Stimulated activated naive B cell treated with anti-CD40 and anti-IgM and Interleukin-4, amounts not matched to agents 10 μg/mL and 1 μg/mL and 100 μg/mL, for 72 hours (primary cell): ENCODE results near the gene PDZD4.

Source experiments
- ATAC-seq, 2 donors: fragments of 150-1000 bp; cut with Tn5 transposase; replicated peaks; 2 replicates each; pipeline ENCODE4 v1.10.0; 2021; ENCODE audit warnings: moderate library complexity in 1 of 2
- DNase-seq: peaks from one replicate; pipeline ENCODE4 v3.0.0; 2021
- H3K27ac Mint-ChIP-seq: one replicate; pipeline ENCODE4 v1.8.0; 2022; ENCODE audit warnings: mild to moderate bottlenecking, mixed read lengths
- H3K27me3 Mint-ChIP-seq, 2 donors: one replicate each; pipeline ENCODE4 v1.8.0; 2022; ENCODE audit warnings: mixed read lengths in 2 of 2
- H3K36me3 Mint-ChIP-seq, 2 donors: one replicate each; pipeline ENCODE4 v1.8.0; 2022; ENCODE audit warnings: mixed read lengths in 2 of 2, mild to moderate bottlenecking in 1 of 2
- H3K4me1 Mint-ChIP-seq, 2 donors: one replicate each; pipeline ENCODE4 v1.8.0; 2022; ENCODE audit warnings: mixed read lengths in 2 of 2, mild to moderate bottlenecking in 1 of 2
- H3K4me3 Mint-ChIP-seq, 2 donors: one replicate each; pipeline ENCODE4 v1.8.0; 2022; ENCODE audit warnings: mild to moderate bottlenecking in 2 of 2, mixed read lengths in 2 of 2, moderate library complexity in 1 of 2
- H3K9me3 Mint-ChIP-seq, 2 donors: one replicate each; pipeline ENCODE4 v1.8.0; 2022; ENCODE audit warnings: mixed read lengths in 2 of 2, mild to moderate bottlenecking in 1 of 2

The PDZD4 gene

DNA sequence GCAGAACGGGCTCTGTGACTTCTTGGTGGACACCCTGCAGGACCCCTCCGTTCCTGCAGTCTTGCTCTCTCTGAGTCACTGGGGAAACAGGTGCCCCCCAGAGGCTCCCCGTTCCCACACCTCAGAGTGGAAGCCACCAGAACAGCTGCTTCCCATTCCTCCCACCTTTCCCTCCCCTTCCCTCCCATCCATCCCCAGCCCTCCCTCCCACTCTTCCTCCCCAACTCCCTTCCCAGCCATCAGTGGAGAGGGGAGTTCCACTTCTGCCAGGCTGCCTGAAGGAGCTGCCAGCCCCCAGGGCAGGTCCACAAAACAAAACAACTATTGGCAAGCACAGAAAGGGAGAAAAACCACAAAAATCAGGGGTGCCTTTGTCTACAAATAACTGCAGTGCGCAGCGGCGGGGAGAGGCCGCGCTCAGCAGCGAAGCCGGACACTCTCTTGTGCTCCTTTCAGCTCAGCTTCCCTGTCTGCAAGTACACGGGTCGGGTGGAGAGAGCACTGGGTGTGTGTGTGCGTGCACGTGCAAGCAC lies 27.8 kb downstream of the PDZD4 start:
- H3K27me3 Mint-ChIP-seq: no peaks in the 10 kb centered on the region
- H3K4me3 Mint-ChIP-seq: no peak overlapping the region
- DNase-seq (no peak), ATAC-seq (no peak)
- H3K9me3 Mint-ChIP-seq: no peaks in the 10 kb centered on the region
- H3K36me3 Mint-ChIP-seq: peaks cover 9 to 11% of the 10 kb centered on the region in 2 donors
- no peaks in the 10 kb centered on the region for H3K4me1 Mint-ChIP-seq
- H3K27ac Mint-ChIP-seq: no peak overlapping the region

DNA sequence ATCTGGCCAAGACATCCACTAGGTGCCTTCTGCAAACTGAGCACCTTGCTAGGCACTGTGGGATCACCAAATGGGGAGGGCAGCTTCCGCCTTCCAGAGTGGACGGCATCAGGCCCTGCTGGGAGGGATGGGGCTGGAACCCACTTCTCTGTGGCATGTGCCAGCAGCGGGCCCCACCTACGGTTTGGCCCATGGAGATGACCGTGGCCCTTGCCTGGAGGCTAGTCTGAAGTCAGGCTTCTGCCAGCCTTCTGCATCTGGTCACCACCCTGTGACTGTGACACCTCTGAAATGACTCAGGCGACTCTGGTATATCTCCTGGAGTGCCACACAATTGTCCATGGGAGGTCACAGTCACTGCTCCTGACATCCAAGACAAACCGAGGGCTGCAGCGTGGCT lies 28.7 kb downstream of the PDZD4 start:
- no peaks in the 10 kb centered on the region for H3K9me3 Mint-ChIP-seq
- no peak overlapping the region for H3K27ac Mint-ChIP-seq
- H3K4me1 Mint-ChIP-seq: peaks cover 0 to 2% of the 10 kb centered on the region in 2 donors
- no peak for ATAC-seq
- no peaks in the 10 kb centered on the region for H3K27me3 Mint-ChIP-seq
- no peak for DNase-seq
- no peak overlapping the region for H3K4me3 Mint-ChIP-seq
- peaks cover 11 to 13% of the 10 kb centered on the region in 2 donors for H3K36me3 Mint-ChIP-seq

DNA sequence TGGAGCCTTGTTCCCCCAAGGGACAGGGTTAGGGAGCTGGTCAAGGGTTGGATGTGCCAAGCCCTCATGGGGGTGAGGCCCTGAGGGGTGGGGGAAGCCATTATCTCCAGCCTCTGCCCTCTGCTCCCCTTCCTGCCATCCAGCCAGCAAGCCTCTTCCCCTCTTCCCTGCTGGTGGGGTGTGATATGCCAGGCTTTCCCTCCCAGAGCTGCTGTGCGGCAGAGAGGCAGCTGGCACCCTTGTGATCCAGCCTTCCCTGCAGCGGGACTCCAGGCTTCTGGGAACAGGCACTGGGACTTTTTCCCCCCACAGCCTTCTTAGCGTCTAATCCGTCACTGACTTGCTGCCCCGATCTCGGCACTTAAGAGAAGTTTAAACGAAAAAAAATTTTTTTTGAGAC lies 29.6 kb downstream of the PDZD4 start:
- H3K9me3 Mint-ChIP-seq: no peaks in the 10 kb centered on the region
- peaks cover 5 to 11% of the 10 kb centered on the region in 2 donors for H3K4me1 Mint-ChIP-seq
- H3K4me3 Mint-ChIP-seq: no peak overlapping the region
- H3K27me3 Mint-ChIP-seq: no peaks in the 10 kb centered on the region
- H3K36me3 Mint-ChIP-seq: peaks cover 17 to 20% of the 10 kb centered on the region in 2 donors
- ATAC-seq (peak in 1 of 2 donors; percentile 34), DNase-seq (no peak)
- no peak overlapping the region for H3K27ac Mint-ChIP-seq

DNA sequence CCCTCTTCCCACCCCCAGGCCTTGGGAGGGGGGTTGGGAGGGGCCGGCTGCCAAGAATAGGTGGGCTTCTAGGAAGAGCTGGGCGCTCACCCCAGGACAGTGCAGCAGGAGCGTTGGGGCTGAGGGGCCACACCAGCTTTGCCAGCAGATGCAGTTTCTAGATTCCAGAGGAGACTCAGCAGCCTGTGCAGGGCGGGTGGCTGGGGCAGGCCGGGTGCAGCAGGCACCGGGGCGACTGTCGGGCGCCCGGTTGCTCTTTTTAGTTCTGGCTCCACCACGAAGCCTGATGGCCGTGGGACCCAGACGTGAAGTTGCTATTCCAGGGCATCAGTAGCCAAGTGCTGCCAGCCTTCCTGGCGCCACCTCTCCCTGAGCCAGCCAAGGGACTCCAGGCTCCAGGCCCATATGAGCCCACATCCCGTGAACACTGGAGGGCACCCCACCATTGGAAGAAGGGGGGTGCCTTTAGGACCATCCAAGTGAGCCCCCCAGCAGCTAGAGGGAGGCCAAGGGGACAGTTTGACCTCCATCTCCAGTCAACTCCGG lies 30.1 kb downstream of the PDZD4 start:
- no peak overlapping the region for H3K4me3 Mint-ChIP-seq
- H3K4me1 Mint-ChIP-seq: peaks cover 5 to 12% of the 10 kb centered on the region in 2 donors
- no peaks in the 10 kb centered on the region for H3K9me3 Mint-ChIP-seq
- no peak for DNase-seq
- peak overlapping the region; percentile 43 for H3K27ac Mint-ChIP-seq
- peaks cover 17 to 20% of the 10 kb centered on the region in 2 donors for H3K36me3 Mint-ChIP-seq
- ATAC-seq: no peak
- no peaks in the 10 kb centered on the region for H3K27me3 Mint-ChIP-seq

DNA sequence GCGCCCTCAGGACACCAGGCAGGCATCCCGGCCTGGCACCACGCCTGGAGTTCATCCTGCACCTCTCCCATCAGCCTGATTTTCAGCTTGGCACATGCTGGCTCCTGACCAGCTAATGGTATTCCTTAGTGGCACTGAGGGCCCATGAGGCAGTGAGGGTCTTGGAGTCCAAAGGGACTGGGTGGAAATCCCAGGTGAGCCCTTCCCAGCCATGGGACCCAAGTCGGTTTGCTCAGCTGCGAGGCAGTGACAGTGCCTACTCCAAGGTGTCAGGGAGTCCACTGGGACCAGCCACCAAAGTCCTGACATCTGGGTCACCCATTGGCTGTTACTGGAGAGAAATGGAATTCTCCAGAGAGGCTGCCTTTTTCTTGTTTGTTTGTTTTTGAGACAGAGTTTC lies 31.0 kb downstream of the PDZD4 start:
- H3K9me3 Mint-ChIP-seq: no peaks in the 10 kb centered on the region
- no peak for ATAC-seq
- H3K27me3 Mint-ChIP-seq: no peaks in the 10 kb centered on the region
- no peak overlapping the region for H3K27ac Mint-ChIP-seq
- H3K36me3 Mint-ChIP-seq: peaks cover 17 to 24% of the 10 kb centered on the region in 2 donors
- H3K4me3 Mint-ChIP-seq: no peak overlapping the region
- no peak for DNase-seq
- H3K4me1 Mint-ChIP-seq: peaks cover 5 to 12% of the 10 kb centered on the region in 2 donors

DNA sequence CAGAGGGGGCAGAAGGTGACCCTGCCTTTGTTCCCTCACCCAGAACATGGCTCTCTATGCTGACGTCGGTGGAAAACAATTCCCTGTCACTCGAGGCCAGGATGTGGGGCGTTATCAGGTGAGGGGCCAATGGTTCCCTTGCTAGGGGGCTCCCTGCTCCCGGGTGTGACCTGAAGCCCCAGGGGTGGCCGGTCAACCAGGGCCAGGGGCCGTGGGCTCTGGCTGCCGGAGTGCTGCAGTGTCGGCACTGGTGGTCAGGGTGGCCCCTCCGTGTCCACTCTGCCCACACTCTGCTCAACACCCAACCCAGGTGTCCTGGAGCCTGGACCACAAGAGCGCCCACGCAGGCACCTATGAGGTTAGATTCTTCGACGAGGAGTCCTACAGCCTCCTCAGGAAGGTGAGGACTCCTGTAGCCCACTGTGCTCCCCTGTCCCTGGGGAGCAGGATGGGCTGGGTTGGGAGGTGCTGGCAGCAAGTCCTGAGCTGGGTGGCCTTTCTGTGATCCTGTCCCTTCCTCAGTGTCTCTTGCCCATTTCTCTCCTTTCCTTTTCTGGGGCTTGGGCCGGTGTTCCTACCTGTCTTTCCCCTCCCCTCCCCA lies 32.8 kb downstream of the PDZD4 start:
- Mint-ChIP-seq H3K4me1 (peaks cover 10 to 20% of the 10 kb centered on the region in 2 donors), H3K4me3 (peak overlapping the region in 1 of 2 donors; percentile 98), H3K27me3 (no peaks in the 10 kb centered on the region), H3K27ac (no peak overlapping the region), H3K9me3 (no peaks in the 10 kb centered on the region), H3K36me3 (peaks cover 17 to 24% of the 10 kb centered on the region in 2 donors)
- ATAC-seq: no peak
- no peak for DNase-seq

DNA sequence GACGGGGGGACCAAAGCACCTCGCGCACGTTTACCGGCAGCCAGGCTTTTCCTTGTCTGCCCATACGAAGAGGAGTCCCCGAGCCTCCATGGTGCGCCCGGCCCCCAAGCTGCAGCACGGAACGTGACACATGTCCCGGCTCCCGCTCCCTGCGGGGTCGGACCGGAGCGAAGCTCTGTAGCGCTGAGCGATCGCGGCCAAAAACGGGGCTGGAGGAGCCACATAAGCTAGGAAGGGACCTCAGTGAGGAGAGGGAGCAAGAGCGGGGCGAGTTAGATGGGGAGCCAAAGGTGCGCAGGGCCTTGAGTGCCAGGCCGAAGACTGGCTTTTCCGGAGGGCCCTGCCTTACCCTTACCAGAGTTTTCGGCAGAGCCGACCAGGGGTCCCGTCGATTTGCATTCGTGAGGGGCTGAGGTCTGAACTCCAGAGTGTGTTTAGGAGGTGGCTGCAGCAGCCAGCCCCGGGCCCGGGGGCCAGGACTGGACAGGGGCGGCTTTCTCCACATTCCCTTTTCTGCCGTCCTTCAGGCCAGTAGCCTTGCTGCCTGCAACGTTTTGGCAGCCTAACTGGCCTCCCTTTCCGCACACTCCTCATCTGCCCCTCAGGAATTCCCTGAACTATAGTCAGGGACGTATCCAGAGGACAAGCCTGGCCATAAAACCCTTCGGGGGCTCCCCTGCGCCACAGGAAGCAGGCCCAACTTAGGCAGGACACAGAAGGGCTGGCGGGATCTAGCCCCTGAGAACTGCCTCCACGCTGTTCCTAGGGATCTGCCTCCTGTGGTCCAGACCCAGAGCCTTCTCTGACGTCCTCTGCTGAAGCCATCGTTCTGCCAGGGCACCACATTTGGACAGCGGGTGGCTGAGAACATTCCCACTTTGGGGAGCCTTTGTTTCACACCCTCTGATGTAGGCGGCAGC lies 35.2 kb downstream of the PDZD4 start:
- Mint-ChIP-seq H3K9me3 (no peaks in the 10 kb centered on the region), H3K36me3 (peaks cover 17 to 31% of the 10 kb centered on the region in 2 donors), H3K27ac (peak overlapping the region; percentile 99), H3K27me3 (no peaks in the 10 kb centered on the region), H3K4me1 (peaks cover 10 to 21% of the 10 kb centered on the region in 2 donors), H3K4me3 (peak overlapping the region; percentile 95 to 98)
- no peak for DNase-seq
- peak; percentile 10 to 15 for ATAC-seq

DNA sequence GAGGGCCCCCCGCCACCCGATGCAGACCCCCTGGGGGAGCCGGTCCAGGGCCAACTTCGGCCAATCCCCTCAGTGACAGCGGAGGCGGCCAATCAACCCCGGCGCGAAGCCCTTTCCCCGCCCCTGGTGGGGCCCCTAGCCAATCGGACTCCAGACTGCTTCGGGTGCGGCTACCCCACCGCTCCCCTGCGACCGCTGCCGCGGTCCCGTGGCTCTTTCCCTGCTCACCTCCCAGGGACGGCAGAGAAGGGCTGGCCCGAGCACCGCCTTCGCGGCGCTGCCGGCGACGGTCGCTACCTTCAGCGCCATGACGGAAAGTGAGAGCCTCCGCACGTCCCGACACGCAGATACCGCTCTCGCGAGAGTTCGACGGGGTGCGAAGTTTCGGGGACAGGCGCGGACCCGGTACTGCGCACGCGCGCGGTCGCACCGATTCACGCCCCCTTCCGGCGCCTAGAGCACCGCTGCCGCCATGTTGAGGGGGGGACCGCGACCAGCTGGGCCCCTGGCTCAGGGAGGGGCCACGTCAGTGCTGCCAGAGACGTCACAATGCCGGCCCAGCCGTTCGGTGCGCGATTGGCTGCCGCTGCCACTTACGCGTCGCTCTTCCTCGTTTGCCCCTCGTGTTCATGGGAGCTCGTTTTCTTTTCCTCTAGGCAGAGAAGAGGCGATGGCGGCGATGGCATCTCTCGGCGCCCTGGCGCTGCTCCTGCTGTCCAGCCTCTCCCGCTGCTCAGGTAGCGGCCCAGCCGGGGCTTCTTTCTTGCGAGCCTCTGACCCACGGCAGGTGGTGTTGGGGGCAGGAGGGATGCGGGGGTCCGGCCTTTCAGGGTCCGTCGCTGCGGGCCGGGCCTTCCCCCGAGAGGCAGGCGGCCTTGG lies 36.1 kb downstream of the PDZD4 start, which contains the start of the genes IDH3G and SSR4:
TSS of gene IDH3G (minus strand) at position 358 of the 879 bp plus-strand sequence. CDS start at position 309, 49 bp downstream.
TSS of gene SSR4 (plus strand) at position 651 of the 879 bp plus-strand sequence. CDS start at position 671, 20 bp downstream.
- Mint-ChIP-seq H3K36me3 (peaks cover 17 to 31% of the 10 kb centered on the region in 2 donors), H3K4me3 (peak within 1 kb of the TSS; percentile 95 to 98), H3K27me3 (no peaks in the 10 kb centered on the region), H3K4me1 (peaks cover 10 to 21% of the 10 kb centered on the region in 2 donors), H3K9me3 (no peaks in the 10 kb centered on the region), H3K27ac (peak within 1 kb of the TSS; percentile 99)
- DNase-seq: peak; percentile 92
- ATAC-seq: peak; percentile 93 to 95

DNA sequence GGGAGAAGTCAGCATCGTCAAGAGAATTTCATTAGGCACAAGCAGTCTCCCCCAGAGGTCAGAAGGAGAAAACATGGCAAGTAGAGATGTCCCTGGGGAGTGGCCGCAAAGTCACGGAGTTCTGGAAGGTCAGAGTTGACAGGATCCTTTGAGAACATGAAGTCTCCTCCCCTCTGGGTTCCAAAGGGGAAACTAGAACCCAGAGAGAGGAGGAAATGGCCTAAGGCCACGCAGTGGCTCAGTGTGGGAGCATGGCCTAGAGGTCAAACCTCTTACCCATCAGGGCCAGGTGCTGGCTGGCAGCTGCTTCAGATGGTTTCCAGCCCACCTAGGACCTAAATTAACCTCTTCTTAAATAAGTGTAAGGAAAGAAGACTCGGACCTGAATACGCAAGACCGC lies 37.1 kb downstream of the PDZD4 start:
- DNase-seq (no peak), ATAC-seq (peak in 1 of 2 donors; percentile 11)
- no peaks in the 10 kb centered on the region for H3K9me3 Mint-ChIP-seq
- H3K36me3 Mint-ChIP-seq: peaks cover 12 to 28% of the 10 kb centered on the region in 2 donors
- no peaks in the 10 kb centered on the region for H3K27me3 Mint-ChIP-seq
- peaks cover 10 to 21% of the 10 kb centered on the region in 2 donors for H3K4me1 Mint-ChIP-seq
- H3K4me3 Mint-ChIP-seq: peak overlapping the region; percentile 95 to 98
- peak overlapping the region; percentile 99 for H3K27ac Mint-ChIP-seq

DNA sequence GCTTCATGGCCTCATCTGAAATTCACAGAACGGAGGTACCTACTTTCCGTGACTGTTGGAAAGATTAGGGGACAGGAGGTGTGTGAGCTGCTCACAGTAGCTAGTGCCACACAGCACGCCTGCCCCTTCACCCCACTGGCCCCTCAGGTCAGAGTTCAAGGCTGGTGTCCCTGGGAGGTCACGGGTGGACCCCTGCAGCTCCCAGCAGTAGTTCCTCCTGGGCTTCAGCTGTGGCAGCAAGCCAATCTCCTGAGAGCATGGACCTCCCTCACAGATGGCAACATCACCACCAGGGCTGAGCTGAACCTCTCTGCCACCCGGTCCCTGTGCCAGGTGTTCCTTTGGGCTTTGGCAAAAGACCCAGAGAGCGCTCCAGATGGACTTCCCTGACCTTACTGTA lies 38.0 kb downstream of the PDZD4 start:
- Mint-ChIP-seq H3K4me1 (peaks cover 10 to 21% of the 10 kb centered on the region in 2 donors), H3K4me3 (peak overlapping the region in 1 of 2 donors; percentile 95), H3K36me3 (peaks cover 8 to 24% of the 10 kb centered on the region in 2 donors), H3K27me3 (no peaks in the 10 kb centered on the region), H3K27ac (no peak overlapping the region), H3K9me3 (no peaks in the 10 kb centered on the region)
- DNase-seq: no peak
- no peak for ATAC-seq

DNA sequence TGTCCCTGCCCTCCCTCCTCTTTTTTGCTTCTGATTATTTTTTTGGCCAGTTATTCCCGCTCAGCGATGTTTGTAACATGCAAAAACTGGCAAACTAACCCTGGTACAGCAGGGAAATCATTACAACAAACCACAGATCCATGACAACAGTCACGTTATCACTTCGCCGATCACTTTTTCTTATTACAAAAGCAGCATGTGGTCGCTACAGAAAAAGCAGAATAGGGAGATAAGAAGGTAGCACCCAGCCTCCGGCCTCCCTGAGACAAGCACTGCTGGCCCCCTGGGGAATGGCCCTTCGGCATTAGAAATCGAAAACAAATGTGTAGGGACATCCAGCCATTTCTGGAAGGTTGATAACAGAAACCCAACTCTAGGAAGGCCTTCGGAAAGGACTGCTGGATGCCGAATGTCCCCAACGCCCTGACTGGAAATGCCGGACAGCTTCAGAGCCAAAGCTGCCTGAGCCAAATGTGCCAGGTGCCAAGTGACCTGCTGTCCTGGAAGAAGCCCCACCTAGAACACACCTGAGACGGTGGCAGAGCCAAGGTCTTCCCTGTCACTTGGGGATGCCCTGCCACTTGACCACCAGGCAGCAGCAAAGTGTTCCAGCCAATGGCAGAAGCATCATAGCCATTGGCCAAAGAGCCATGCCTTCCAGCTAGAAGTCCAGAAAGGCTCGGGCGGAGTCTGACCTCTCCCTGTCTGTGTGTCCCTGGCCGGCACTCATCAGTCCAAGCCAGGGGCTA lies 39.1 kb downstream of the PDZD4 start:
- no peak overlapping the region for H3K27ac Mint-ChIP-seq
- H3K36me3 Mint-ChIP-seq: peaks cover 3 to 26% of the 10 kb centered on the region in 2 donors
- no peaks in the 10 kb centered on the region for H3K9me3 Mint-ChIP-seq
- DNase-seq (no peak), ATAC-seq (no peak)
- H3K4me1 Mint-ChIP-seq: peaks cover 7 to 15% of the 10 kb centered on the region in 2 donors
- H3K27me3 Mint-ChIP-seq: no peaks in the 10 kb centered on the region
- H3K4me3 Mint-ChIP-seq: no peak overlapping the region

DNA sequence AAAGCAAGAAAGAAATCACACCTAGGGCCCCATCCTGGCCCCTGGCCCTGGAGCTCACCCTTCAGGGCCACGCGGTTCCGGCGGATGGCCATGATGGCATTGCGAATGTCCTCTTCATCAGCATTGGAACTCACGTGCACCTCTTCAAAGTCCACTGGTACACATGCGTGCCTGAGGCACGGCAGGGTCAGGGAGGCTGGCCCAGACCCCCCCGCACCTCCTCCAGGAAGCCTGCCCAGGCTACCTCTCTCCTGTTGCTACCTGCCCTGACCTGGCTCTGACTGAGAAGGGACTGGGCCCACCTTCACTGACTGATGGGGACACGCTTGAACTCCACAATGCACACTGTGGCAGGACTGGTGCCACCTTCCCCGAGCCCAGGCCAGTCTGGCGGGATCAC lies 40.7 kb downstream of the PDZD4 start:
- peaks cover 5 to 10% of the 10 kb centered on the region in 2 donors for H3K4me1 Mint-ChIP-seq
- DNase-seq (no peak), ATAC-seq (no peak)
- H3K9me3 Mint-ChIP-seq: no peaks in the 10 kb centered on the region
- peaks cover 4 to 23% of the 10 kb centered on the region in 2 donors for H3K36me3 Mint-ChIP-seq
- H3K4me3 Mint-ChIP-seq: no peak overlapping the region
- H3K27me3 Mint-ChIP-seq: no peaks in the 10 kb centered on the region
- no peak overlapping the region for H3K27ac Mint-ChIP-seq

DNA sequence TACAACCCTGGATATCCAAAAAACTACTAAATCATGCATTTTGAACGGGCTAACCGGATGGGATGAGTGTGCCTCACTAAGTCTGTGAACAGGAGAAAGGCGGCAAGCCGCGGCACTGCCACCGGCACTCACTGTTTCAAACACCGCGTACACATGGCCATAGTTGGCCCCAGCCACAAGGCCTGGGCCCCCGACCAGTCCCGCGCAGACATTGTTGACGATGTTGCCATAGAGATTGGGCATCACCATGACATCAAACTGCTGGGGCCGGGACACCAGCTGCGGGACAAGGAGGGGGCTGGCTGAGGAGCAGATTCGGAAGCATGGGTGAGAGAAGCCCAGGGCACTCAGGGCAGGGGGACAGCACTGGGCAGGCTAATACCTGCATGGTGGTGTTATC lies 43.7 kb downstream of the PDZD4 start:
- no peak for DNase-seq
- Mint-ChIP-seq H3K36me3 (peaks cover 5 to 28% of the 10 kb centered on the region in 2 donors), H3K4me1 (no peaks in the 10 kb centered on the region), H3K9me3 (no peaks in the 10 kb centered on the region), H3K27ac (no peak overlapping the region), H3K4me3 (no peak overlapping the region), H3K27me3 (no peaks in the 10 kb centered on the region)
- ATAC-seq: no peak
